ENCODE data around the gene AVEN.

DNA sequence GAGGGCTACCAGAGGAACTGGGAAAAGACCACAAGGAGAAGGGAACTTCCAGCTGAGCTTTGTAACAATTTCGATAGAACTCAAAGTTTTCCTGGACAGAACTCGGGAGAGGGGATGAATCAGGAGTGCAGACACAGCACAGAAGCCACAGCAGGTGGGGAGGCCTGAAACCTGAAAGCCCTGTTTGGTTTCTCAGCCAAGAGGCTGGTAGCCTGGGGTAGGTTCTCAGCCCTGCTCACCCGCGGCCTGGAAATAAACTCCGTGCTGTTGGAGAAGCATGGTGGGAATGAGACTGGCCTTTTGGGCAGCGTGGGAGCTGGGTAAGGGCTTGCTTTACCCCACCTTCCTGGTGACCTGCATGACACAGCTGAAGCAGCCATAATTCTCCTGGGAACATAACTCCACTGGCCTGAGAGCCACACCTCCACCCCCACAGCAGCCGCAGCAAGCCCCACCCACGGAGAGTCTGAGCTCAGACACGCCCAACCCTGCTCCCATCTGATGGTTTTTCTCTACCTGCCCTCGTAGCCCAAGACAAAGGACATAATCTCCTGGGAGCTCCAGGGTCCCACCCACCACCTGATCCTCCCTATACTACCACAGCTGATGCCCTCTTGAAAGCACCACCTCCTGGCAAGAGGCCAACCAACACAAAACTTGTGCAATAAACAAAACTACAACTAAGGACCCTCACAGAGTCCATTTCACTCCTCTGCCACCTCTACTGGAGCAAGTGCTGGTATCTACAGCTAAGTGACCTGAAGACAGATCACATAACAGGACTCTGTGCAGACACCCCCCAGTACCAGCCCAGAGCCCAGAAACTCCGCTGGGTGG is 123.2 kb downstream of the AVEN start:
- TF ChIP-seq, protein P1, sequence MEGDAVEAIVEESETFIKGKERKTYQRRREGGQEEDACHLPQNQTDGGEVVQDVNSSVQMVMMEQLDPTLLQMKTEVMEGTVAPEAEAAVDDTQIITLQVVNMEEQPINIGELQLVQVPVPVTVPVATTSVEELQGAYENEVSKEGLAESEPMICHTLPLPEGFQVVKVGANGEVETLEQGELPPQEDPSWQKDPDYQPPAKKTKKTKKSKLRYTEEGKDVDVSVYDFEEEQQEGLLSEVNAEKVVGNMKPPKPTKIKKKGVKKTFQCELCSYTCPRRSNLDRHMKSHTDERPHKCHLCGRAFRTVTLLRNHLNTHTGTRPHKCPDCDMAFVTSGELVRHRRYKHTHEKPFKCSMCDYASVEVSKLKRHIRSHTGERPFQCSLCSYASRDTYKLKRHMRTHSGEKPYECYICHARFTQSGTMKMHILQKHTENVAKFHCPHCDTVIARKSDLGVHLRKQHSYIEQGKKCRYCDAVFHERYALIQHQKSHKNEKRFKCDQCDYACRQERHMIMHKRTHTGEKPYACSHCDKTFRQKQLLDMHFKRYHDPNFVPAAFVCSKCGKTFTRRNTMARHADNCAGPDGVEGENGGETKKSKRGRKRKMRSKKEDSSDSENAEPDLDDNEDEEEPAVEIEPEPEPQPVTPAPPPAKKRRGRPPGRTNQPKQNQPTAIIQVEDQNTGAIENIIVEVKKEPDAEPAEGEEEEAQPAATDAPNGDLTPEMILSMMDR (IDR thresholded peaks at IDR 0.05; ENCODE audit: low read length): no peak
- no peak for TF ChIP-seq EZH2 (IDR thresholded peaks at IDR 0.05; ENCODE audit: borderline replicate concordance, low read length)

Measured in OCI-LY1 (cell line).